Kidney (tissue), 14 donors: ENCODE data around the gene GRAMD2B. TPM values are rescaled to one million over a fixed set of nuclear protein-coding genes. Genes with fewer than 3 reads are reported as not detected.

Experiments used
- DNase-seq, 5 donors: peaks; one replicate each; pipeline ENCODE4 v3.0.0-alpha.2; 2013 to 2020
- FAIRE-seq: peaks from 2 replicates; lab custom pipeline; 2012; peaks lifted over from hg19 to GRCh38; lab: Jason Lieb, UNC
- H3K27ac ChIP-seq, 2 donors: one replicate each; pipeline ENCODE4 v1.7.0; 2013; ENCODE audit warnings: low read depth in 2 of 2, low read length in 2 of 2, inconsistent platforms in 1 of 2
- H3K27me3 ChIP-seq: one replicate; pipeline ENCODE4 v1.7.1; 2013; ENCODE audit warnings: low read length, inconsistent platforms; ENCODE audit not compliant: control insufficient read depth, insufficient read depth
- H3K36me3 ChIP-seq, 3 donors: one replicate each; pipeline versions ENCODE4 v1.7.0 to v1.7.1; 2013; ENCODE audit warnings: low read length in 3 of 3, control low read depth in 1 of 3, inconsistent platforms in 1 of 3; ENCODE audit not compliant: insufficient read depth in 3 of 3, control insufficient read depth in 2 of 3
- H3K4me1 ChIP-seq, 3 donors: one replicate each; pipeline versions ENCODE4 v1.7.0 to v1.7.1; 2013; ENCODE audit warnings: low read length in 3 of 3, inconsistent platforms in 1 of 3, low read depth in 1 of 3; ENCODE audit not compliant: control insufficient read depth in 2 of 3, insufficient read depth in 2 of 3
- H3K4me3 ChIP-seq, 3 donors: one replicate each; pipeline versions ENCODE4 v1.7.0 to v1.8.1; 2013; ENCODE audit warnings: low read length in 3 of 3, control low read depth in 1 of 3, inconsistent platforms in 1 of 3
- H3K9ac ChIP-seq, 3 donors: one replicate each; pipeline versions ENCODE4 v1.7.0 to v1.7.1; 2013; ENCODE audit warnings: low read length in 3 of 3, control low read depth in 1 of 3, inconsistent platforms in 1 of 3
- H3K9me3 ChIP-seq, 3 donors: one replicate each; pipeline versions ENCODE4 v1.7.0 to v1.7.1; 2013; ENCODE audit warnings: low read length in 3 of 3, control low read depth in 1 of 3, inconsistent platforms in 1 of 3; ENCODE audit not compliant: control insufficient read depth in 2 of 3, insufficient read depth in 1 of 3
- CTCF ChIP-seq: IDR thresholded peaks from 3 replicates; pipeline ENCODE4 v1.5.1; 2012; ENCODE audit warnings: mild to moderate bottlenecking, moderate library complexity, borderline replicate concordance; ENCODE audit not compliant: insufficient read depth; ENCODE audit errors: extremely low read depth
- intact Hi-C: fragments of 100-400 bp; cut with DNase I; formaldehyde crosslinking; loops from one replicate; pipeline ENCODE4 v1.11.1; 2022
- polyA plus RNA-seq: library from polyadenylated mRNA; stranded (reverse); fragments of 350-450 nt; fragmentation: Illumina TruSeq; extraction: RNeasy Lipid Tissue Mini Kit (QIAGEN cat#74804); gene quantifications from one replicate; pipeline ENCODE4 v1.2.3, GENCODE V29; 2014; ENCODE audit warnings: low read depth, low replicate concordance; ENCODE audit not compliant: insufficient read depth
- total RNA-seq: library from RNA; stranded (reverse); fragmentation: NEBNext Ultra II Directional; extraction: Animal tissue kit (Norgen Biotek cat#: 25700); gene quantifications from one replicate; pipeline ENCODE4 v1.2.1, GENCODE V29; 2021
- donor health status: control.
- donor health status: control.
- donor health status: control.
- donor health status: control.
- donor health status: control.
- donor health status: DM: yes; HTN: yes; CAD: no.
- donor health status: Normal renal cell carcinoma (clear cell type).

GRAMD2B gene
- total and polyA plus RNA-seq, 2 donors from 2014 or later = 18.4 to 38.5 TPM

- intact Hi-C loops = no loop called here
- Histone ChIP-seq H3K9ac (no peak overlapping the region), H3K4me3 (no peak overlapping the region), H3K27ac (no peak overlapping the region), H3K4me1 (peaks cover 0 to 16% (median 10%) of the 10 kb centered on the region in 3 donors), H3K36me3 (peaks cover 0 to 4% (median 4%) of the 10 kb centered on the region in 3 donors), H3K27me3 (no peaks in the 10 kb centered on the region), H3K9me3 (no peaks in the 10 kb centered on the region)
- TF ChIP-seq CTCF = no peak
- DNase-seq (no peak), FAIRE-seq (no peak)
Observed at GRCh38 chr5:126454081-126454480, 30.9 kb downstream of the GRAMD2B start.

- Histone ChIP-seq H3K36me3 (peaks cover 0 to 4% (median 4%) of the 10 kb centered on the region in 3 donors), H3K27me3 (no peaks in the 10 kb centered on the region), H3K4me1 (peaks cover 0 to 16% (median 10%) of the 10 kb centered on the region in 3 donors), H3K9me3 (no peaks in the 10 kb centered on the region), H3K27ac (no peak overlapping the region), H3K4me3 (no peak overlapping the region), H3K9ac (no peak overlapping the region)
- FAIRE-seq = no peak
- DNase-seq = no peak
- no peak for TF ChIP-seq CTCF
- intact Hi-C loops = no loop called here
Observed at GRCh38 chr5:126454535-126454934, 31.3 kb downstream of the GRAMD2B start.

DNA sequence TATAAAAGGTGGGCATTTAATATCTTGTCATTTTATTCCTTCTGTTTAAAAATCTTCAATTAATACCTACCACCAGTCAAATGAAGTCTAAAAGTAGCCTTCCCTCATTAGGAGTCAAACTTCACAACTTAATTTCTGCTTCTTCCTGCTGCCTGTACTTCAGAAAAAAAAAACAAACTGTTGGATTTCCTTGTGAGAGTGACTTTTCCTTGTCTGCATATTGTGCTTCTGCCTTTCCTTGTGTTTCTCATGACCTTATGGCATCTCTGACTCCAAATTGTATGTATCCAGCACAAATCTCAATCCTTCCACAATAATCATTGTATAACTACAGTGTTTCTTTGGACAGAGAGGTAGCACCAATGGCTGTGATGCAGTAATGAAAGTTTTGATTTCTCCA, 32.1 kb downstream of the GRAMD2B start:
- Histone ChIP-seq H3K36me3 (peaks cover 0 to 4% (median 4%) of the 10 kb centered on the region in 3 donors), H3K27ac (peak overlapping the region in 1 of 2 donors; percentile 23), H3K4me3 (no peak overlapping the region), H3K27me3 (no peaks in the 10 kb centered on the region), H3K9me3 (no peaks in the 10 kb centered on the region), H3K9ac (no peak overlapping the region), H3K4me1 (peaks cover 0 to 11% (median 4%) of the 10 kb centered on the region in 3 donors)
- DNase-seq = no peak
- intact Hi-C loops = no loop called here
- TF ChIP-seq CTCF = no peak
- FAIRE-seq = no peak

DNA sequence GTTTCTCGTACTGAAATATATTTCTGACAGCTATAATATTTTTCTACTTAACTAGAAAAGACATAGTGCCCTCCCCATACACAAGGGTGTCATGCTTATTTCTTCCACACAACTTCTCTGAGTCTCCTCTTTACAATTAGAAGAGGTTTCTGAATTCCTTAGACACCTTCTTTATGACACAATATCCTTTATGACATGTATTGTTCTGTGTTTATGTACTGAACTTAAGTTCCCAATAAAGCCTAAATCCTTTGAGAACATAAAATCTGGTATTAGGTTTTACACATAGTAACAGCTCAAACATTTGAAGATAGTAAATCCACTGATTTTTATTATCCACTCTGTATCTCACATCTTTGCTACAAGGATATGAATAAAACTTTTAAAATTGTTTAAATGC, 32.5 kb downstream of the GRAMD2B start:
- DNase-seq = no peak
- FAIRE-seq = no peak
- H3K4me1 ChIP-seq = peaks cover 0 to 10% (median 4%) of the 10 kb centered on the region in 3 donors

More for the DNA sequence above, 32.5 kb downstream of the GRAMD2B start:
- Histone ChIP-seq H3K27ac (no peak overlapping the region), H3K4me3 (no peak overlapping the region), H3K36me3 (peaks cover 0 to 4% (median 4%) of the 10 kb centered on the region in 3 donors), H3K9ac (no peak overlapping the region), H3K9me3 (no peaks in the 10 kb centered on the region), H3K27me3 (no peaks in the 10 kb centered on the region)
- TF ChIP-seq CTCF = no peak
- intact Hi-C loops = no loop called here
